ENCODE data around the gene TDRD9. TPM values are rescaled to one million over a fixed set of nuclear protein-coding genes. Genes with fewer than 3 reads are reported as not detected.

TDRD9 gene
- total RNA-seq, 1 experiment from 2014 or later: not detected

DNA sequence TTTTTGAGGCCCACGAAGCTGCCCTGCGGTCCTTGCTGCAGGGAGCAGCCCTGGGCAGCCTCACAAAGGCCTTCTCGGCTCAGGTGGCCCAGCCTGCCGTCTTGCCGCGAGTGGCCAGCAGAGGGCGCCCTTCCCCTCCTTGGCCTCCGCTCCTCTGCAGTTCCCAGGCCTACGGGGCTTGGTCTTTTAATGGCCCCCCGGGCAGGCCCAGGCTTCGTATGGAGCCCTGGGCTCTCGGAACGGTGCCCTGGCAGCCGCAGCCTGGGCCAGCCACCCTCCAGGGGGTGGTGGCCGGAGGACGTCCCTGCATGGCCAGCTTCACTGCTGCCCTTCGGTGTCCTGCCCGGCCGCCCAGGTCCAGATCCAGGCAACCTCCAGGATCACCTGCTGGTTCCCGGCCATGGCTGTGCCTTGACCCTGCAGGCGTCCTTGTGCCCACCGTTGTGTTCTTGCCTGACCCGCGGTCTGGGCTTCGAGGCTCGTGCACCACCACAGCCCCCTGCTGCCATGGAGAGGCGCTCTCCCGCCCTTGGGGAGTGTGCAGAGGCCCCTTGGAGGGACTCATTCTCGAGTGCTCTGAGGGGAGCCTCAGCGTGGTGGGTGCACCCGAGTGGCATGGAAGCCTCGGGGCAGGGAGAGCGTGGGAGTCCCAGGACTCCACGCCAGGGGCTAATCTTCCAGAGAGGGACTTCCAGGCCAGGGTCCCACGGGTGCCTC, 166.6 kb downstream of the TDRD9 start:
- Histone ChIP-seq H3K9me3 (ENCODE audit: low read depth, low read length, poor library complexity, severe bottlenecking) (no peaks in the 10 kb centered on the region), H3K4me3 (ENCODE audit: low read depth, low read length, poor library complexity, severe bottlenecking) (no peak overlapping the region), H3K27ac (ENCODE audit: low read depth, low read length, poor library complexity, severe bottlenecking) (no peak overlapping the region), H3K27me3 (replicated peaks; ENCODE audit: insufficient read depth, low read depth, low read length, poor library complexity) (no peaks in the 10 kb centered on the region), H3K36me3 (ENCODE audit: insufficient read depth, low read length, poor library complexity, severe bottlenecking) (no peaks in the 10 kb centered on the region), H3K4me1 (ENCODE audit: insufficient read depth, low read length, poor library complexity, severe bottlenecking) (peaks cover 8% of the 10 kb centered on the region)
- no TSS peak for BruUV-seq (replicated peaks)
- DNase-seq (ENCODE audit: low spot score): peak; percentile 79
- intact Hi-C loops (cut with micrococcal nuclease; ENCODE audit: unreplicated experiment): loop anchor here (5.0 kb wide), 1 partner anchor 547 kb away; no protein-coding TSS in a partner anchor
- POLR2A ChIA-PET (ENCODE audit: low non-redundant PET): no interaction called here
- CTCF ChIA-PET: interaction anchor here (0.5 to 0.6 kb wide), 2 partner anchors 15 to 474 kb away, joined by 6 to 7 read pairs; no protein-coding TSS in a partner anchor
- no peak for TF ChIP-seq EZH2 (IDR thresholded peaks at IDR 0.05; ENCODE audit: borderline replicate concordance, low read depth, low read length, poor library complexity, severe bottlenecking)
- TF ChIP-seq, protein P1, sequence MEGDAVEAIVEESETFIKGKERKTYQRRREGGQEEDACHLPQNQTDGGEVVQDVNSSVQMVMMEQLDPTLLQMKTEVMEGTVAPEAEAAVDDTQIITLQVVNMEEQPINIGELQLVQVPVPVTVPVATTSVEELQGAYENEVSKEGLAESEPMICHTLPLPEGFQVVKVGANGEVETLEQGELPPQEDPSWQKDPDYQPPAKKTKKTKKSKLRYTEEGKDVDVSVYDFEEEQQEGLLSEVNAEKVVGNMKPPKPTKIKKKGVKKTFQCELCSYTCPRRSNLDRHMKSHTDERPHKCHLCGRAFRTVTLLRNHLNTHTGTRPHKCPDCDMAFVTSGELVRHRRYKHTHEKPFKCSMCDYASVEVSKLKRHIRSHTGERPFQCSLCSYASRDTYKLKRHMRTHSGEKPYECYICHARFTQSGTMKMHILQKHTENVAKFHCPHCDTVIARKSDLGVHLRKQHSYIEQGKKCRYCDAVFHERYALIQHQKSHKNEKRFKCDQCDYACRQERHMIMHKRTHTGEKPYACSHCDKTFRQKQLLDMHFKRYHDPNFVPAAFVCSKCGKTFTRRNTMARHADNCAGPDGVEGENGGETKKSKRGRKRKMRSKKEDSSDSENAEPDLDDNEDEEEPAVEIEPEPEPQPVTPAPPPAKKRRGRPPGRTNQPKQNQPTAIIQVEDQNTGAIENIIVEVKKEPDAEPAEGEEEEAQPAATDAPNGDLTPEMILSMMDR (conservative IDR thresholded peaks at IDR 0.05; ENCODE audit: low read depth, low read length): peak; percentile 97

DNA sequence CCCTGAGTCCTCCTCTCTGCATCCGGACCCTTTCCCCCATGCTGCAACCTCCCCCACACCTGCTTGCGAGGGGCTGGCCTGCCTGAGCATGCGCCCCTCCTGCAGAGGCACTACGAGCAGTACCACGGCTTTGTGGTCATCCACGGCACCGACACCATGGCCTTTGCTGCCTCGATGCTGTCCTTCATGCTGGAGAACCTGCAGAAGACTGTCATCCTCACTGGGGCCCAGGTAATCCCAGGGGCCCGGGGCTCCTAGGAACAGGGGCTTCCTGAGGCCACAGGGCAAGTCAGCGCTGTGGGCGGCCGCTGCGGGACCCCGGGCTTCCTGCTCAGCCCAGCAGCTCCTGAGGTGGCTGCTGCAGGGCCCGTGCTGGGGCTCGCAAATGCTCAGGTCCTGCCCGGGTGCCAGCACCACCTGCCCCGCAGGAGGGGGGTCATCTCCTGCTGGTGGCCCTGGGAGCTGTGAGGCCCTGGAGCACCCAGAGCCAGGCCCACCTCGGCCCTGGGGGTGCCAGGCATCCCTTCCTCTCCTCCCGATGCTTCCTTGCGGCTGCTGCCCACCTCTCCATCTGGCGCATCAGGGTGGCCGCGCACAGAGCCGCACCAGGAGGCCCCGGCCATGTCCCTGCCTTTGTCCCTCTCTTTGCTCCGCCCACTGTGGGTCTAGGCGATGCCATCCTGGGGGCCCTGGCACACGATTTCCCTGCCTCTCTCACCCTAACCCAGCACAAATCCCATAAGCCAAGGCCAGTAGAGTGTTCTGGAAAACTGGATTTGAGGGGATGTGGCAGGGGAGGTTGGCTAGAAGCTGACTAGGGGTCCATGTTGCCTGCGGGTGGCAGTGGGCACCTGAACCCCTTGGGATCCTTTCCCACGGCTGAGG, 167.4 kb downstream of the TDRD9 start:
- Histone ChIP-seq H3K27me3 (replicated peaks; ENCODE audit: insufficient read depth, low read depth, low read length, poor library complexity) (no peaks in the 10 kb centered on the region), H3K36me3 (ENCODE audit: insufficient read depth, low read length, poor library complexity, severe bottlenecking) (no peaks in the 10 kb centered on the region), H3K4me1 (ENCODE audit: insufficient read depth, low read length, poor library complexity, severe bottlenecking) (peaks cover 8% of the 10 kb centered on the region), H3K9me3 (ENCODE audit: low read depth, low read length, poor library complexity, severe bottlenecking) (no peaks in the 10 kb centered on the region), H3K4me3 (ENCODE audit: low read depth, low read length, poor library complexity, severe bottlenecking) (no peak overlapping the region), H3K27ac (ENCODE audit: low read depth, low read length, poor library complexity, severe bottlenecking) (no peak overlapping the region)
- ChIA-PET POLR2A (ENCODE audit: low non-redundant PET) (no interaction called here), CTCF (no interaction called here)
- DNase-seq (ENCODE audit: low spot score): no peak
- TF ChIP-seq EZH2 (IDR thresholded peaks at IDR 0.05; ENCODE audit: borderline replicate concordance, low read depth, low read length, poor library complexity, severe bottlenecking): no peak
- TF ChIP-seq, protein P1 (conservative IDR thresholded peaks at IDR 0.05; ENCODE audit: low read depth, low read length): no peak
- no TSS peak for BruUV-seq (replicated peaks)
- intact Hi-C loops (cut with micrococcal nuclease; ENCODE audit: unreplicated experiment): no loop called here

DNA sequence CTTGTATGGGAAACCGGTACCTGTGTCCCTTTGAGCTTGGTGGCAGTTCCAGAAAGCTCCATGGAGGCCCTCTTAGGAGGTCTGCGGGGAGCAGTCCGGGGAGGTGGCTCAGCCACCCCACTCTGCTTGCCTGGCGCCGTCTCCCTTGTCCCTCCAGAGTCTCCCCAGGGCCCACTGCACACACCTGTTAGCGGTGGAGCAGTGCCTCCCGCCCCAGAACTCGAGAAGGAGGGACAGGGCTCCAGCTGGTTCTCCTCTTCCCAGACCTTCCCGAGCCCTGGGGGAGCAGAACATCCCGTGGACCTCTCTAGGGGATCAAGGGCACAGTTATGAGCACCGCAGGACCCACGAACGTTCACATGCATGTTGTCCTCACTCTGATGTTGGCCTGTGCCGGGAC, 168.1 kb downstream of the TDRD9 start:
- TF ChIP-seq, protein P1 (conservative IDR thresholded peaks at IDR 0.05; ENCODE audit: low read depth, low read length): no peak
- no peak for TF ChIP-seq EZH2 (IDR thresholded peaks at IDR 0.05; ENCODE audit: borderline replicate concordance, low read depth, low read length, poor library complexity, severe bottlenecking)
- Histone ChIP-seq H3K27me3 (replicated peaks; ENCODE audit: insufficient read depth, low read depth, low read length, poor library complexity) (no peaks in the 10 kb centered on the region), H3K36me3 (ENCODE audit: insufficient read depth, low read length, poor library complexity, severe bottlenecking) (no peaks in the 10 kb centered on the region), H3K27ac (ENCODE audit: low read depth, low read length, poor library complexity, severe bottlenecking) (no peak overlapping the region), H3K4me1 (ENCODE audit: insufficient read depth, low read length, poor library complexity, severe bottlenecking) (peaks cover 8% of the 10 kb centered on the region), H3K4me3 (ENCODE audit: low read depth, low read length, poor library complexity, severe bottlenecking) (no peak overlapping the region), H3K9me3 (ENCODE audit: low read depth, low read length, poor library complexity, severe bottlenecking) (no peaks in the 10 kb centered on the region)
- ChIA-PET POLR2A (ENCODE audit: low non-redundant PET) (no interaction called here), CTCF (no interaction called here)
- no peak for DNase-seq (ENCODE audit: low spot score)
- intact Hi-C loops (cut with micrococcal nuclease; ENCODE audit: unreplicated experiment): no loop called here
- no TSS peak for BruUV-seq (replicated peaks)
